DND-41 (cell line): ENCODE results near the gene LRRC38.

ENCODE experiments used
- EZH2 ChIP-seq: IDR thresholded peaks from 3 replicates; pipeline ENCODE4 v1.6.1; 2012; ENCODE audit warnings: borderline replicate concordance, low read depth, mild to moderate bottlenecking, moderate library complexity, low read length, inconsistent platforms; ENCODE audit not compliant: severe bottlenecking
- TF ChIP-seq, protein P1 (sequence below): IDR thresholded peaks from 2 replicates; pipeline ENCODE4 v1.5.1; 2012; ENCODE audit warnings: borderline replicate concordance, low read length, moderate library complexity, mild to moderate bottlenecking; ENCODE audit not compliant: poor library complexity, severe bottlenecking; ENCODE audit errors: extremely low read depth

DNA sequence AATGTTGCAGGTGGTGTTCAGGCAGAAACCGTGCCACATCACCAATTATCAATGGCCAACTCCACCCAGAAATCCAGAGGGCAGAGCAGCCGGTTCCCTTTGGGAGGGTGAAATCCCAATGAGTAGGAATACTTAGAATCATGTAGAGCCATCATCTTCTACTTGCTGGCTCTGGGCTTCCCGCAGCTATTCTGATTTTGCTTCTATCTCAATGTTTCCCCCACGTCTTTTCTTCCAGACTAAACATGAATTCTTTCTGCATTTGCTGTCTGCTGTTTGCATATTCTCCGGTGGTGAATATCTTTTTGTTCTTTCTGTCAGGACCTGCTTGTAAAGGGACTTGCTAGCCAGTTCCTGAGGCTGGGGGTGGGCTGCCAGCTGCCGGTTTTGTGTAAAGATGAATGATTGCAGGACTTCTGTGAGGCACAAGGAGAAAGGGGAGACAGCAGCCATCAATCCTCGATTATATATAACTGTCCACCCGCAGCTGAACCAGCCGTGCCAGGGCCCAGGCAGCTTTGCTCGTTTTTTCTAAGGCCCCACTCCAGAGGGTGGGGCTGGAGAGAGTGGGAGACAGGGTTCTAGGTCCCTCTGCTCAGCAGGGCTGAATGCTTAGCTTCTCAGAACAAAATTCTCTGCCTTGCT, 70.3 kb downstream of the LRRC38 start:
- TF ChIP-seq, protein P1, sequence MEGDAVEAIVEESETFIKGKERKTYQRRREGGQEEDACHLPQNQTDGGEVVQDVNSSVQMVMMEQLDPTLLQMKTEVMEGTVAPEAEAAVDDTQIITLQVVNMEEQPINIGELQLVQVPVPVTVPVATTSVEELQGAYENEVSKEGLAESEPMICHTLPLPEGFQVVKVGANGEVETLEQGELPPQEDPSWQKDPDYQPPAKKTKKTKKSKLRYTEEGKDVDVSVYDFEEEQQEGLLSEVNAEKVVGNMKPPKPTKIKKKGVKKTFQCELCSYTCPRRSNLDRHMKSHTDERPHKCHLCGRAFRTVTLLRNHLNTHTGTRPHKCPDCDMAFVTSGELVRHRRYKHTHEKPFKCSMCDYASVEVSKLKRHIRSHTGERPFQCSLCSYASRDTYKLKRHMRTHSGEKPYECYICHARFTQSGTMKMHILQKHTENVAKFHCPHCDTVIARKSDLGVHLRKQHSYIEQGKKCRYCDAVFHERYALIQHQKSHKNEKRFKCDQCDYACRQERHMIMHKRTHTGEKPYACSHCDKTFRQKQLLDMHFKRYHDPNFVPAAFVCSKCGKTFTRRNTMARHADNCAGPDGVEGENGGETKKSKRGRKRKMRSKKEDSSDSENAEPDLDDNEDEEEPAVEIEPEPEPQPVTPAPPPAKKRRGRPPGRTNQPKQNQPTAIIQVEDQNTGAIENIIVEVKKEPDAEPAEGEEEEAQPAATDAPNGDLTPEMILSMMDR = no peak
- no peak for TF ChIP-seq EZH2
